Stomach (tissue), 4 donors: ENCODE data around the gene SVIL.

Experiments
- POLR2A ChIP-seq, 4 donors: fragments of 450-650 bp; IDR thresholded peaks; one replicate each; pipeline ENCODE4 v1.6.1; 2016; ENCODE audit warnings: antibody characterized with exemption in 4 of 4, control low read depth in 2 of 4, mild to moderate bottlenecking in 1 of 4, moderate library complexity in 1 of 4
- TF ChIP-seq, protein P1 (sequence below), 7 experiments: fragments of 450-650 bp in 4 of 7; fragments of 200-600 bp in 3 of 7; sonication (generic) in 3 of 7; IDR thresholded peaks; one replicate each; pipeline ENCODE4 v1.5.1; 2016 to 2019; ENCODE audit warnings: antibody characterized with exemption in 7 of 7, control low read depth in 2 of 7, mild to moderate bottlenecking in 1 of 7

DNA sequence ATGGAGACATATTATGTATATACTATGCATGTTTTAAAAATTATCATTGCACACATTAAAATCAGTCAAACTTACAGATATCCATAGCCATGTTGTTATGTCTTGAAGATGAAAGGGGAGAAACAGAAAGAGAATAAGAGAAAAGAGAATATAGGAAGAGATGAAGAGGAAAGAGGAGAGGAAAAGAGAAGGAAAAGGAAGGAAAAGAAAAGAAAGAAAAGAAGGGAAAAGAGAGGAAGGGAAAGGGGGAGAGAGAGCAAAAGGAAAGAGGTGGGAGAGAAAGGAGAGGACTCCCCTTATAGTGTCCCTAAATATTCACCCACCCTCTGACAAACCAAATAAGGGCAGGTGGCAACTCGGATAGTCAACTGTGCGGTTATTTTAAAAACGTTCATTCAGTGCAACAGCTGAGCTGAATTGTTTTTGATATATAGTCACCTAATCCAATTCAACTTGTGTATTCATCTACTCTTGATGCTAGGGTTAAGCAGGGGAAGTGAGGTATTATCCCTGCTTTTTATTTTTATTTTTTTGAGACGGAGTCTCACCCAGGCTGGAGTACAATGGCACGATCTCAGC lies 14.6 kb downstream of the SVIL start:
- TF ChIP-seq, protein P1, sequence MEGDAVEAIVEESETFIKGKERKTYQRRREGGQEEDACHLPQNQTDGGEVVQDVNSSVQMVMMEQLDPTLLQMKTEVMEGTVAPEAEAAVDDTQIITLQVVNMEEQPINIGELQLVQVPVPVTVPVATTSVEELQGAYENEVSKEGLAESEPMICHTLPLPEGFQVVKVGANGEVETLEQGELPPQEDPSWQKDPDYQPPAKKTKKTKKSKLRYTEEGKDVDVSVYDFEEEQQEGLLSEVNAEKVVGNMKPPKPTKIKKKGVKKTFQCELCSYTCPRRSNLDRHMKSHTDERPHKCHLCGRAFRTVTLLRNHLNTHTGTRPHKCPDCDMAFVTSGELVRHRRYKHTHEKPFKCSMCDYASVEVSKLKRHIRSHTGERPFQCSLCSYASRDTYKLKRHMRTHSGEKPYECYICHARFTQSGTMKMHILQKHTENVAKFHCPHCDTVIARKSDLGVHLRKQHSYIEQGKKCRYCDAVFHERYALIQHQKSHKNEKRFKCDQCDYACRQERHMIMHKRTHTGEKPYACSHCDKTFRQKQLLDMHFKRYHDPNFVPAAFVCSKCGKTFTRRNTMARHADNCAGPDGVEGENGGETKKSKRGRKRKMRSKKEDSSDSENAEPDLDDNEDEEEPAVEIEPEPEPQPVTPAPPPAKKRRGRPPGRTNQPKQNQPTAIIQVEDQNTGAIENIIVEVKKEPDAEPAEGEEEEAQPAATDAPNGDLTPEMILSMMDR (IDR thresholded peaks at IDR 0.05) = no peak
- no peak for TF ChIP-seq POLR2A (IDR thresholded peaks at IDR 0.05)
